ENCODE data around the gene NAPSA.
"Not testable (repeated sequence)": the region's sequence is repeated elsewhere in the genome, so short reads cannot be mapped to it uniquely, and the experiment has no call there.

- TF ChIP-seq FOXM1 (IDR thresholded peaks at IDR 0.05; ENCODE audit: low read depth, low read length); CHD1 (IDR thresholded peaks at IDR 0.05; ENCODE audit: low read depth, low read length); POLR2AphosphoS5 (IDR thresholded peaks at IDR 0.05; ENCODE audit: low read length); RCOR1 (conservative IDR thresholded peaks at IDR 0.05; ENCODE audit: low read depth, low read length); CTCF (IDR thresholded peaks at IDR 0.05 in 2 of 3, conservative IDR thresholded peaks at IDR 0.05 in 1 of 3; ENCODE audit: control insufficient read depth in 2 of 3, extremely low read depth in 1 of 3, insufficient read depth in 1 of 3, low read depth in 3 of 3, low read length in 3 of 3); YY1 (IDR thresholded peaks at IDR 0.05; ENCODE audit: low read depth, low read length); POLR2A (IDR thresholded peaks at IDR 0.05; ENCODE audit: low read depth, low read length); EZH2 (IDR thresholded peaks at IDR 0.05; ENCODE audit: borderline replicate concordance, control insufficient read depth, low read depth, low read length); HDAC6 (IDR thresholded peaks at IDR 0.05; ENCODE audit: unreplicated experiment): not testable (repeated sequence)
- TF ChIP-seq ZBED1 (IDR thresholded peaks at IDR 0.05; ENCODE audit: borderline replicate concordance), result 0 out of 2 replicates have a peak, but pooled peaks have one; percentile 27
- TF ChIP-seq, protein P1, sequence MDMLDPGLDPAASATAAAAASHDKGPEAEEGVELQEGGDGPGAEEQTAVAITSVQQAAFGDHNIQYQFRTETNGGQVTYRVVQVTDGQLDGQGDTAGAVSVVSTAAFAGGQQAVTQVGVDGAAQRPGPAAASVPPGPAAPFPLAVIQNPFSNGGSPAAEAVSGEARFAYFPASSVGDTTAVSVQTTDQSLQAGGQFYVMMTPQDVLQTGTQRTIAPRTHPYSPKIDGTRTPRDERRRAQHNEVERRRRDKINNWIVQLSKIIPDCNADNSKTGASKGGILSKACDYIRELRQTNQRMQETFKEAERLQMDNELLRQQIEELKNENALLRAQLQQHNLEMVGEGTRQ (IDR thresholded peaks at IDR 0.05; ENCODE audit: borderline replicate concordance, low read depth, low read length), result not testable (repeated sequence)
- TF ChIP-seq, protein P2, sequence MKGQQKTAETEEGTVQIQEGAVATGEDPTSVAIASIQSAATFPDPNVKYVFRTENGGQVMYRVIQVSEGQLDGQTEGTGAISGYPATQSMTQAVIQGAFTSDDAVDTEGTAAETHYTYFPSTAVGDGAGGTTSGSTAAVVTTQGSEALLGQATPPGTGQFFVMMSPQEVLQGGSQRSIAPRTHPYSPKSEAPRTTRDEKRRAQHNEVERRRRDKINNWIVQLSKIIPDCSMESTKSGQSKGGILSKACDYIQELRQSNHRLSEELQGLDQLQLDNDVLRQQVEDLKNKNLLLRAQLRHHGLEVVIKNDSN (IDR thresholded peaks at IDR 0.05; ENCODE audit: borderline replicate concordance, extremely low read length, insufficient read depth, low read depth, low read length), result not testable (repeated sequence)
These were observed 35.5 kb downstream of the NAPSA start for GRCh38 chr19:50329926-50330294.

Measured in GM12878 (cell line).